B cell (primary cell): ENCODE results near the gene FAM184B.
A peak's percentile ranks its signal among the peaks of the same experiment; 100 is the strongest.

ENCODE experiments used
- EZH2 ChIP-seq: IDR thresholded peaks from 2 replicates; pipeline ENCODE4 v1.6.1; 2012; ENCODE audit warnings: borderline replicate concordance, low read depth, mild to moderate bottlenecking, moderate library complexity, low read length; ENCODE audit not compliant: insufficient read depth, poor library complexity, severe bottlenecking
- TF ChIP-seq, protein P1 (sequence below): fragments of 200-600 bp; IDR thresholded peaks from one replicate; pipeline ENCODE4 v1.8.0; 2022; ENCODE audit warnings: antibody characterized with exemption, mild to moderate bottlenecking

DNA sequence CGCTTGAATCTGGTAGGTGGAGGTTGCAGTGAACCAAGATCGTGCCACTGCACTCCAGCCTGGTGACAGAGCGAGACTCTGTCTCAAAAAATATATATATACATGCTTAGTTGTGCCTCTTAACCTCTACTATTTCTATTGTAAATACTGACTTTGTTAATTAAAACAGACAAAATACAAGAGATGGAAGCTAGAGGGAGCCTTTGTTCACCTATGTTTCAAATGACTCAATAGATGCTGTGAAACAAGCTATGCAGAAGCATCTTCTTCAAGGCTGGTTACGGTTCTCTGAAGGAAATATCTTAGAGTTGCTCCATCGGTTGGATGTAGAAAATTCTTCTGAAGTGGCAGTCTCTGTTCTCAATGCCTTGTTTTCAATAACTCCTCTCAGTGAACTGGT lies 35.6 kb upstream of the FAM184B start:
- no peak for TF ChIP-seq EZH2
- TF ChIP-seq, protein P1, sequence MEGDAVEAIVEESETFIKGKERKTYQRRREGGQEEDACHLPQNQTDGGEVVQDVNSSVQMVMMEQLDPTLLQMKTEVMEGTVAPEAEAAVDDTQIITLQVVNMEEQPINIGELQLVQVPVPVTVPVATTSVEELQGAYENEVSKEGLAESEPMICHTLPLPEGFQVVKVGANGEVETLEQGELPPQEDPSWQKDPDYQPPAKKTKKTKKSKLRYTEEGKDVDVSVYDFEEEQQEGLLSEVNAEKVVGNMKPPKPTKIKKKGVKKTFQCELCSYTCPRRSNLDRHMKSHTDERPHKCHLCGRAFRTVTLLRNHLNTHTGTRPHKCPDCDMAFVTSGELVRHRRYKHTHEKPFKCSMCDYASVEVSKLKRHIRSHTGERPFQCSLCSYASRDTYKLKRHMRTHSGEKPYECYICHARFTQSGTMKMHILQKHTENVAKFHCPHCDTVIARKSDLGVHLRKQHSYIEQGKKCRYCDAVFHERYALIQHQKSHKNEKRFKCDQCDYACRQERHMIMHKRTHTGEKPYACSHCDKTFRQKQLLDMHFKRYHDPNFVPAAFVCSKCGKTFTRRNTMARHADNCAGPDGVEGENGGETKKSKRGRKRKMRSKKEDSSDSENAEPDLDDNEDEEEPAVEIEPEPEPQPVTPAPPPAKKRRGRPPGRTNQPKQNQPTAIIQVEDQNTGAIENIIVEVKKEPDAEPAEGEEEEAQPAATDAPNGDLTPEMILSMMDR, result peak; percentile 74
